Right atrium auricular region (tissue), 2 donors: ENCODE data around the gene ALDH1A3. TPM values are rescaled to one million over a fixed set of nuclear protein-coding genes. Genes with fewer than 3 reads are reported as not detected.
A peak's percentile ranks its signal among the peaks of the same experiment; 100 is the strongest.

Source experiments
- DNase-seq: peaks from one replicate; pipeline ENCODE4 v3.0.0-alpha.2; 2019; ENCODE audit warnings: low spot score
- H3K27ac ChIP-seq, 2 donors: fragments of 200-600 bp; sonication (generic); 1 replicate in 1 of 2; 2 replicates in 1 of 2; pipeline ENCODE4 v1.5.1; 2016 to 2019
- H3K27me3 ChIP-seq, 2 donors: fragments of 200-600 bp; sonication (generic); one replicate each; pipeline versions ENCODE4 v1.5.1 to v1.6.0; 2017 to 2019
- H3K36me3 ChIP-seq: fragments of 200-600 bp; sonication (generic); one replicate; pipeline ENCODE4 v1.5.1; 2016
- H3K4me1 ChIP-seq, 2 donors: fragments of 200-600 bp; sonication (generic); one replicate each; pipeline versions ENCODE4 v1.5.1 to v1.6.0; 2017 to 2019
- H3K4me3 ChIP-seq, 2 donors: fragments of 200-600 bp; sonication (generic); 1 replicate in 1 of 2; 2 replicates in 1 of 2; pipeline ENCODE4 v1.5.1; 2017 to 2019; ENCODE audit warnings: mild to moderate bottlenecking in 1 of 2, moderate library complexity in 1 of 2
- H3K9me3 ChIP-seq, 2 donors: fragments of 200-600 bp; sonication (generic); one replicate each; pipeline ENCODE4 v1.5.1; 2019
- CTCF ChIP-seq, 2 donors: fragments of 200-600 bp; sonication (generic); IDR thresholded peaks; one replicate each; pipeline ENCODE4 v1.5.1; 2019; ENCODE audit warnings: antibody characterized with exemption in 2 of 2
- total RNA-seq, 2 donors: library from RNA; depleted of rRNA; stranded (reverse); fragments of >200 nt; gene quantifications; one replicate each; pipeline ENCODE4 v1.1.0, GENCODE V29; 2016

The ALDH1A3 gene
- total RNA-seq, 2 donors from 2014 or later = 14.7 to 19.7 TPM

- peak; percentile 76 for DNase-seq
- H3K4me3 ChIP-seq = no peak overlapping the region
- no peaks in the 10 kb centered on the region for H3K27me3 ChIP-seq
- H3K36me3 ChIP-seq = no peaks in the 10 kb centered on the region
- H3K9me3 ChIP-seq = peaks cover 0 to 12% of the 10 kb centered on the region in 2 donors
- no peak for TF ChIP-seq CTCF (IDR thresholded peaks at IDR 0.05)
- H3K27ac ChIP-seq = peak overlapping the region in 1 of 2 donors; percentile 1
- no peaks in the 10 kb centered on the region for H3K4me1 ChIP-seq
These were observed 18.1 kb upstream of the ALDH1A3 start for GRCh38 chr15:100861511-100861991.

GRCh38 chr15:100862162-100862561, 17.5 kb upstream of the ALDH1A3 start:
- H3K4me1 ChIP-seq = no peaks in the 10 kb centered on the region
- H3K4me3 ChIP-seq = no peak overlapping the region
- no peak for DNase-seq
- no peak for TF ChIP-seq CTCF (IDR thresholded peaks at IDR 0.05)
- H3K36me3 ChIP-seq = no peaks in the 10 kb centered on the region
- peaks cover 0 to 12% of the 10 kb centered on the region in 2 donors for H3K9me3 ChIP-seq
- H3K27ac ChIP-seq = peak overlapping the region in 1 of 2 donors; percentile 1
- H3K27me3 ChIP-seq = no peaks in the 10 kb centered on the region

GRCh38 chr15:100863075-100863795, 16.4 kb upstream of the ALDH1A3 start:
- H3K27me3 ChIP-seq = no peaks in the 10 kb centered on the region
- H3K27ac ChIP-seq = no peak overlapping the region
- no peaks in the 10 kb centered on the region for H3K4me1 ChIP-seq
- no peak overlapping the region for H3K4me3 ChIP-seq
- H3K9me3 ChIP-seq = peaks cover 0 to 12% of the 10 kb centered on the region in 2 donors
- no peaks in the 10 kb centered on the region for H3K36me3 ChIP-seq
- DNase-seq = no peak
- TF ChIP-seq CTCF (IDR thresholded peaks at IDR 0.05) = no peak

GRCh38 chr15:100863796-100864267, 15.8 kb upstream of the ALDH1A3 start:
- no peak overlapping the region for H3K4me3 ChIP-seq
- peak; percentile 73 for DNase-seq
- H3K9me3 ChIP-seq = peaks cover 0 to 12% of the 10 kb centered on the region in 2 donors
- no peak for TF ChIP-seq CTCF (IDR thresholded peaks at IDR 0.05)
- no peaks in the 10 kb centered on the region for H3K36me3 ChIP-seq
- H3K27me3 ChIP-seq = no peaks in the 10 kb centered on the region
- H3K27ac ChIP-seq = no peak overlapping the region
- no peaks in the 10 kb centered on the region for H3K4me1 ChIP-seq

GRCh38 chr15:100866386-100867330, 13.0 kb upstream of the ALDH1A3 start:
- H3K27me3 ChIP-seq = no peaks in the 10 kb centered on the region
- no peak for TF ChIP-seq CTCF (IDR thresholded peaks at IDR 0.05)
- H3K4me3 ChIP-seq = no peak overlapping the region

More at GRCh38 chr15:100866386-100867330, 13.0 kb upstream of the ALDH1A3 start:
- H3K9me3 ChIP-seq = no peaks in the 10 kb centered on the region
- no peak overlapping the region for H3K27ac ChIP-seq
- H3K36me3 ChIP-seq = no peaks in the 10 kb centered on the region
- H3K4me1 ChIP-seq = no peaks in the 10 kb centered on the region
- DNase-seq = no peak
